ENCODE data around the gene FAXDC2. TPM values are rescaled to one million over a fixed set of nuclear protein-coding genes. Genes with fewer than 3 reads are reported as not detected.

FAXDC2 gene
- total RNA-seq, 1 experiment from 2014 or later = 0.39 TPM

- POLR2A ChIA-PET = interaction anchor here (0.6 kb wide), 1 partner anchor 18 kb away, joined by 5 read pairs; no protein-coding TSS in a partner anchor
- CTCF ChIA-PET = interaction anchor here (0.6 kb wide), 1 partner anchor 163 kb away, joined by 5 read pairs; no protein-coding TSS in a partner anchor
- in situ Hi-C loops (cut with HindIII; ENCODE audit: low pct_unique_long_range_greater_than_20kb, low sequenced_read_pairs) = no loop called here
These were observed 33.4 kb downstream of the FAXDC2 start for GRCh38 chr5:154816891-154817492.

GRCh38 chr5:154815684-154816247 lies 34.6 kb downstream of the FAXDC2 start:
- intact Hi-C loops (cut with micrococcal nuclease; ENCODE audit: unreplicated experiment) (no loop called here), in situ Hi-C loops (cut with HindIII; ENCODE audit: low pct_unique_long_range_greater_than_20kb, low sequenced_read_pairs) (no loop called here)
- Histone ChIP-seq H3K36me3 (ENCODE audit: control insufficient read depth, insufficient read depth, low read length) (peaks cover 39% of the 10 kb centered on the region), H3K4me3 (ENCODE audit: low read depth in 2 of 2, low read length in 2 of 2) (no peak overlapping the region), H3K9me3 (ENCODE audit: control insufficient read depth, insufficient read depth, low read depth, low read length) (no peaks in the 10 kb centered on the region), H3K27ac (ENCODE audit: low read length) (no peak overlapping the region), H3K4me1 (ENCODE audit: control insufficient read depth, insufficient read depth, low read length) (no peaks in the 10 kb centered on the region), H3K27me3 (ENCODE audit: control insufficient read depth, insufficient read depth, low read length) (no peaks in the 10 kb centered on the region)
- DNase-seq (ENCODE audit: low read depth, low spot score) (no peak), ATAC-seq (no peak)
- TF ChIP-seq TCF7L2 (IDR thresholded peaks at IDR 0.05; ENCODE audit: low read depth, low read length) (no peak), CTCF (IDR thresholded peaks at IDR 0.05) (no peak), POLR2AphosphoS5 (IDR thresholded peaks at IDR 0.05; ENCODE audit: low read depth, low read length) (no peak), SIN3A (IDR thresholded peaks at IDR 0.05; ENCODE audit: borderline replicate concordance, insufficient read depth, low read depth, low read length) (no peak), REST (IDR thresholded peaks at IDR 0.05; ENCODE audit: insufficient read depth in 1 of 2, low read depth in 2 of 2, low read length in 1 of 2) (no peak)
- BruUV-seq (replicated peaks) = no TSS peak
- ChIA-PET POLR2A (no interaction called here), CTCF (no interaction called here)

More at GRCh38 chr5:154816891-154817492, 33.4 kb downstream of the FAXDC2 start:
- BruUV-seq (replicated peaks) = no TSS peak
- intact Hi-C loops (cut with micrococcal nuclease; ENCODE audit: unreplicated experiment) = no loop called here
- H3K9me3 ChIP-seq (ENCODE audit: control insufficient read depth, insufficient read depth, low read depth, low read length) = no peaks in the 10 kb centered on the region
- no peaks in the 10 kb centered on the region for H3K4me1 ChIP-seq (ENCODE audit: control insufficient read depth, insufficient read depth, low read length)
- peaks cover 32% of the 10 kb centered on the region for H3K36me3 ChIP-seq (ENCODE audit: control insufficient read depth, insufficient read depth, low read length)
- H3K4me3 ChIP-seq (ENCODE audit: low read depth in 2 of 2, low read length in 2 of 2) = no peak overlapping the region
- no peaks in the 10 kb centered on the region for H3K27me3 ChIP-seq (ENCODE audit: control insufficient read depth, insufficient read depth, low read length)
- DNase-seq (ENCODE audit: low read depth, low spot score) (no peak), ATAC-seq (no peak)
- TF ChIP-seq SIN3A (IDR thresholded peaks at IDR 0.05; ENCODE audit: borderline replicate concordance, insufficient read depth, low read depth, low read length) (no peak), POLR2AphosphoS5 (IDR thresholded peaks at IDR 0.05; ENCODE audit: low read depth, low read length) (no peak), TCF7L2 (IDR thresholded peaks at IDR 0.05; ENCODE audit: low read depth, low read length) (no peak), REST (IDR thresholded peaks at IDR 0.05; ENCODE audit: insufficient read depth in 1 of 2, low read depth in 2 of 2, low read length in 1 of 2) (no peak), CTCF (IDR thresholded peaks at IDR 0.05) (no peak)
- H3K27ac ChIP-seq (ENCODE audit: low read length) = no peak overlapping the region
